OCI-LY1 (cell line): ENCODE measurements around the gene NHLRC4.

Experiments
- H2AFZ ChIP-seq: fragments of 200-600 bp; sonication (generic), shearing (Covaris generic); 2 replicates; pipeline ENCODE4 v1.6.0; 2014; ENCODE audit warnings: antibody characterized with exemption, mild to moderate bottlenecking, low read length
- H3F3A ChIP-seq: fragments of 200-600 bp; sonication (generic), shearing (Covaris generic); 2 replicates; pipeline ENCODE4 v1.6.0; 2014; ENCODE audit warnings: mild to moderate bottlenecking, antibody characterized with exemption, low read length, moderate library complexity; ENCODE audit not compliant: insufficient read depth
- H3K27ac ChIP-seq: fragments of 200-600 bp; sonication (generic); 2 replicates; pipeline ENCODE4 v1.5.1; 2014; ENCODE audit warnings: low read length, mixed run types, mild to moderate bottlenecking, low read depth; ENCODE audit not compliant: poor library complexity, severe bottlenecking
- H3K27me3 ChIP-seq: fragments of 200-600 bp; sonication (generic); 2 replicates; pipeline ENCODE4 v1.6.0; 2014; ENCODE audit warnings: antibody characterized with exemption, mild to moderate bottlenecking, low read length, moderate library complexity; ENCODE audit not compliant: insufficient read depth
- H3K36me3 ChIP-seq: fragments of 200-600 bp; sonication (generic); 2 replicates; pipeline ENCODE4 v1.6.1; 2014; ENCODE audit warnings: mild to moderate bottlenecking, antibody characterized with exemption, low read length, moderate library complexity, mixed read lengths; ENCODE audit not compliant: insufficient read depth
- H3K4me1 ChIP-seq: fragments of 200-600 bp; sonication (generic); 2 replicates; pipeline ENCODE4 v1.5.1; 2014; ENCODE audit warnings: mild to moderate bottlenecking, low read length, moderate library complexity; ENCODE audit not compliant: insufficient read depth, severe bottlenecking
- H3K4me2 ChIP-seq: fragments of 200-600 bp; sonication (generic), shearing (Covaris generic); 2 replicates; pipeline ENCODE4 v1.6.1; 2014; ENCODE audit warnings: low read length
- H3K4me3 ChIP-seq: fragments of 200-600 bp; sonication (generic); 2 replicates; pipeline ENCODE4 v1.5.1; 2014; ENCODE audit warnings: low read length, low read depth, mild to moderate bottlenecking, mixed read lengths; ENCODE audit not compliant: poor library complexity, severe bottlenecking
- H3K79me2 ChIP-seq: fragments of 200-600 bp; shearing (Covaris generic); 2 replicates; pipeline ENCODE4 v1.6.1; 2016; ENCODE audit warnings: mixed run types, low read length, mixed read lengths; ENCODE audit not compliant: insufficient read depth
- H3K9ac ChIP-seq: fragments of 200-600 bp; sonication (generic), shearing (Covaris generic); 2 replicates; pipeline ENCODE4 v1.6.1; 2014; ENCODE audit warnings: mild to moderate bottlenecking, low read length, mixed read lengths
- H3K9me2 ChIP-seq: fragments of 200-600 bp; sonication (generic), shearing (Covaris generic); 2 replicates; pipeline ENCODE4 v1.6.1; 2014; ENCODE audit warnings: low read depth, mild to moderate bottlenecking, low read length, mixed read lengths
- H3K9me3 ChIP-seq: fragments of 200-600 bp; shearing (Covaris generic); 2 replicates; pipeline ENCODE4 v1.6.1; 2014; ENCODE audit warnings: low read length, mixed read lengths
- H4K20me1 ChIP-seq: fragments of 200-600 bp; sonication (generic), shearing (Covaris generic); 2 replicates; pipeline ENCODE4 v1.6.0; 2016; ENCODE audit warnings: mild to moderate bottlenecking, low read length; ENCODE audit not compliant: insufficient read depth
- EZH2 ChIP-seq: fragments of 200-600 bp; sonication (generic), shearing (Covaris generic); IDR thresholded peaks from 2 replicates; pipeline ENCODE4 v1.8.0; 2017; ENCODE audit warnings: borderline replicate concordance, mixed run types, mild to moderate bottlenecking, antibody characterized with exemption, low read length, moderate library complexity, mixed read lengths
- TF ChIP-seq, protein P1 (sequence below): fragments of 200-600 bp; sonication (generic), shearing (Covaris generic); IDR thresholded peaks from 2 replicates; pipeline ENCODE4 v1.5.1; 2017; ENCODE audit warnings: mild to moderate bottlenecking, antibody characterized with exemption, low read length, moderate library complexity, mixed read lengths

Gene NHLRC4

DNA sequence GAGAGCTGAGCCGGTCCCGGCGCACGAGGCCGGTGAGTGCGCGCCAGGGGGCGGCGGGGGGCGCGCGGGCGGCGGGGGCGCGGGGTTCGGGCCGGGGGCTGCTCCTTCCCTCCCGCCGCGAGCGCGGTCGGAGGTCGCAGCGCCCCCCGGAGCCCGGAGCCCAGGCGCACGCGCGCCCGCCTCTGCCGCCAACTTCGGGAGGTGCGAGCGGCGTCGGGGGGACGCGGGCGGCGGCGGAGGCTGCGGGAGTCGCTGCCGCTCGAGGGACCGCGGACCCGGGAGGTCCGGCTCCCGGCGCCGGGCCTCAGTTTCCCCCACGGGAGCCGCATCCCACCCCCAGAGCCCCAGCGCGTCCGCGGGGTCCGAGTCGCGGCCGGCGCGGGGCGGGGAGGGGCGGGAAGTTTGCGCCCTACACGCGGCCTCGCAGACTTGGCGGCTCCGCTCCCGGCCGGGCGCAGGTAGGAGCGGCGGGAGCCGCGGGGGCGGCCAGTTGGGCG is 6.6 kb upstream of the NHLRC4 start, which contains the start of gene PRR35:
Gene PRR35 (plus strand): TSS at position 191 of the 497 bp plus-strand sequence. CDS start 2,901 bp downstream, outside the sequence.
- H3K27me3 ChIP-seq: no peaks in the 10 kb centered on the region; the same call in 1 of the 2 replicates
- H3K9ac ChIP-seq: no peak within 1 kb of the TSS
- TF ChIP-seq, protein P1, sequence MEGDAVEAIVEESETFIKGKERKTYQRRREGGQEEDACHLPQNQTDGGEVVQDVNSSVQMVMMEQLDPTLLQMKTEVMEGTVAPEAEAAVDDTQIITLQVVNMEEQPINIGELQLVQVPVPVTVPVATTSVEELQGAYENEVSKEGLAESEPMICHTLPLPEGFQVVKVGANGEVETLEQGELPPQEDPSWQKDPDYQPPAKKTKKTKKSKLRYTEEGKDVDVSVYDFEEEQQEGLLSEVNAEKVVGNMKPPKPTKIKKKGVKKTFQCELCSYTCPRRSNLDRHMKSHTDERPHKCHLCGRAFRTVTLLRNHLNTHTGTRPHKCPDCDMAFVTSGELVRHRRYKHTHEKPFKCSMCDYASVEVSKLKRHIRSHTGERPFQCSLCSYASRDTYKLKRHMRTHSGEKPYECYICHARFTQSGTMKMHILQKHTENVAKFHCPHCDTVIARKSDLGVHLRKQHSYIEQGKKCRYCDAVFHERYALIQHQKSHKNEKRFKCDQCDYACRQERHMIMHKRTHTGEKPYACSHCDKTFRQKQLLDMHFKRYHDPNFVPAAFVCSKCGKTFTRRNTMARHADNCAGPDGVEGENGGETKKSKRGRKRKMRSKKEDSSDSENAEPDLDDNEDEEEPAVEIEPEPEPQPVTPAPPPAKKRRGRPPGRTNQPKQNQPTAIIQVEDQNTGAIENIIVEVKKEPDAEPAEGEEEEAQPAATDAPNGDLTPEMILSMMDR: no peak
- no peak for TF ChIP-seq EZH2
- H3K4me3 ChIP-seq: no peak within 1 kb of the TSS
- no peaks in the 10 kb centered on the region for H3K79me2 ChIP-seq
- no peaks in the 10 kb centered on the region for H3K9me3 ChIP-seq
- H4K20me1 ChIP-seq: no peaks in the 10 kb centered on the region
- no peaks in the 10 kb centered on the region for H3F3A ChIP-seq
- no peaks in the 10 kb centered on the region for H3K9me2 ChIP-seq
- H3K4me2 ChIP-seq: no peak within 1 kb of the TSS
- no peaks in the 10 kb centered on the region for H3K36me3 ChIP-seq
- H2AFZ ChIP-seq: no peak within 1 kb of the TSS
- no peak within 1 kb of the TSS for H3K27ac ChIP-seq
- no peaks in the 10 kb centered on the region for H3K4me1 ChIP-seq

DNA sequence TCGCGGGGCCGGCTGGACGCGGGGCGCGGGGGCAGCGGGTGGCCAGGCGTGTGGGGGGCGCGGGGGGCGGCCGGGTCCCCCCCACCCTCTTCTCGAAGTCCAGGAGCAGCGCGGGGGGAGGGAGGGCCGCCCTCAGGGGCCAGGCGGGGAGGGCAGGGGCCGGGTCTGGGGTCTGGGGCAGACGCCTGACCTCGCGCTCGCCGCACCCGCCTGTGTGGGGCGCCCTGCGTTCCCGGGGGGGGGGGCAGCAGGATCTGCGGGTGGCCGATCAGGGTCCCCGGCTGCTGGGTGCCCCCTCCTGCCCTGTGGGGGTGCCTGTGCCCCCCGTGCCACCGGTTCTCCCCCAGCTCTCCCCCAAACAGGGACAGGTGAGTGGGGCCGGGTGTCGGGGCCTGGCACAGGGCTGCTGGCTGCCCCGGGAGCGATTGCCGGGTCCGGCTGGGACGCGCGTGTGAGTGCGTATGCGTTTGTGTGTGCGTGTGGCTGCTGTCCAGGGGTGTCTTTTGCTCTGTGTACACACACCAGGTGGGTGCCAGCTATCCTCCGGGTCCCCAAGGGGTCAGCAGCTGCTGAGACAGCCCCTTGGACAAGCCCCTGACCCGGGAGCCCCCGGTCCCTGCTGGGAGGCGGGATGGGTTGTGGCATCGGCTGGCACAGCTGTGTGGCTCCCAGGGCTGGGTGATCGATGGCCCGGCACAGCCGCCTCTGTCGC is 5.9 kb upstream of the NHLRC4 start:
- Histone ChIP-seq H3F3A (no peaks in the 10 kb centered on the region), H4K20me1 (no peaks in the 10 kb centered on the region), H3K4me1 (no peaks in the 10 kb centered on the region), H3K9me3 (no peaks in the 10 kb centered on the region), H3K36me3 (no peaks in the 10 kb centered on the region), H3K27ac (no peak overlapping the region), H3K4me2 (no peak overlapping the region), H3K4me3 (no peak overlapping the region), H2AFZ (no peak overlapping the region), H3K79me2 (no peaks in the 10 kb centered on the region), H3K9ac (no peak overlapping the region), H3K9me2 (no peaks in the 10 kb centered on the region), H3K27me3 (no peaks in the 10 kb centered on the region; the same call in 1 of the 2 replicates)
- TF ChIP-seq, protein P1: no peak
- TF ChIP-seq EZH2: no peak

DNA sequence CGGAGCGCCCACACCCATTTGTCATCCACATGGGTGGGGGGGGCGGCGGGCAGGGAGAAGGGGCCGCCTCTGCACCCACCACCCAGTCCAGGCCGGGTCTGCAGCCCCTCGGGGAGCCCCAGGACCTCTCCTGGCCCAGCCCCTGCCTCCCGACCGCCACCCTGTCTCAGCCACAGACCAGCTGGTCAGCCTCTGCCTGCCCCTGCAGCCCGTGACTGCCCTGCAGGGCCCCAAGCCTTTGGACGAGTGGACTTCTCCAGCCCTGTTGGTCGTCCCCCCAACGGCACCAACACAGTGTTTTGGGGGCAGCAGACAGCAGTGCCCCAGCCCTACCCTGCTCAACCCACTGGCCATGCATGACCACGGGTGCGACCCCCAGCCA is 5.4 kb upstream of the NHLRC4 start:
- no peak overlapping the region for H3K4me2 ChIP-seq
- TF ChIP-seq, protein P1: no peak
- no peak for TF ChIP-seq EZH2
- no peak overlapping the region for H3K27ac ChIP-seq
- no peaks in the 10 kb centered on the region; the same call in 1 of the 2 replicates for H3K27me3 ChIP-seq
- no peaks in the 10 kb centered on the region for H3K36me3 ChIP-seq
- H3F3A ChIP-seq: no peaks in the 10 kb centered on the region
- no peaks in the 10 kb centered on the region for H3K9me3 ChIP-seq
- peaks cover 2% of the 10 kb centered on the region for H3K4me1 ChIP-seq
- no peaks in the 10 kb centered on the region for H4K20me1 ChIP-seq
- no peak overlapping the region for H3K4me3 ChIP-seq
- no peak overlapping the region for H3K9ac ChIP-seq
- H2AFZ ChIP-seq: no peak overlapping the region
- no peaks in the 10 kb centered on the region for H3K79me2 ChIP-seq
- H3K9me2 ChIP-seq: no peaks in the 10 kb centered on the region
